ENCODE measurements around the gene MICU1.
"Not testable (repeated sequence)": the region's sequence is repeated elsewhere in the genome, so short reads cannot be mapped to it uniquely, and the experiment has no call there.

The MICU1 gene

GRCh38 chr10:72625608-72626443 is at the start of gene MICU1:
Gene MICU1 (minus strand): TSS chr10:72626079. CDS start chr10:72566793, 59,286 bp downstream.
- peak; percentile 95 to 99 (median 97) for DNase-seq
- intact Hi-C loops (cut with DNase I), result no loop called here

- DNase-seq; intact Hi-C loops (cut with DNase I): not testable (repeated sequence)
Observed at GRCh38 chr10:72674174-72674573, 48.3 kb upstream of the MICU1 start.

GRCh38 chr10:72673280-72673679 is 47.4 kb upstream of the MICU1 start:
- intact Hi-C loops (cut with DNase I), result no loop called here
- no peak for DNase-seq

GRCh38 chr10:72667207-72667864 is 41.5 kb upstream of the MICU1 start:
- intact Hi-C loops (cut with DNase I), result no loop called here
- no peak for DNase-seq

GRCh38 chr10:72665925-72666324 is 40.0 kb upstream of the MICU1 start:
- no peak for DNase-seq
- intact Hi-C loops (cut with DNase I), result no loop called here

GRCh38 chr10:72663971-72664370 is 38.1 kb upstream of the MICU1 start:
- no peak for DNase-seq
- intact Hi-C loops (cut with DNase I), result no loop called here

GRCh38 chr10:72661431-72661830 is 35.6 kb upstream of the MICU1 start:
- intact Hi-C loops (cut with DNase I), result no loop called here
- no peak for DNase-seq

GRCh38 chr10:72660220-72660619 is 34.3 kb upstream of the MICU1 start:
- intact Hi-C loops (cut with DNase I), result no loop called here
- DNase-seq, result no peak

- intact Hi-C loops (cut with DNase I), result no loop called here
- DNase-seq, result no peak
Observed at GRCh38 chr10:72659694-72660093, 33.8 kb upstream of the MICU1 start.

- intact Hi-C loops (cut with DNase I), result no loop called here
- DNase-seq, result no peak
Observed at GRCh38 chr10:72658696-72659400, 33.0 kb upstream of the MICU1 start.

- intact Hi-C loops (cut with DNase I), result no loop called here
- no peak for DNase-seq
Observed at GRCh38 chr10:72654720-72655119, 28.8 kb upstream of the MICU1 start.

GRCh38 chr10:72653383-72654096 is 27.7 kb upstream of the MICU1 start:
- DNase-seq, result no peak
- intact Hi-C loops (cut with DNase I), result no loop called here

GRCh38 chr10:72649291-72649690 is 23.4 kb upstream of the MICU1 start:
- DNase-seq, result no peak
- intact Hi-C loops (cut with DNase I), result no loop called here

GRCh38 chr10:72648301-72648700 is 22.4 kb upstream of the MICU1 start:
- no peak for DNase-seq
- intact Hi-C loops (cut with DNase I), result no loop called here

- DNase-seq; intact Hi-C loops (cut with DNase I): not testable (repeated sequence)
Observed at GRCh38 chr10:72646971-72647370, 21.1 kb upstream of the MICU1 start.

- intact Hi-C loops (cut with DNase I), result no loop called here
- no peak for DNase-seq
Observed at GRCh38 chr10:72645263-72645858, 19.5 kb upstream of the MICU1 start.

- intact Hi-C loops (cut with DNase I), result no loop called here
- DNase-seq, result no peak
Observed at GRCh38 chr10:72642318-72642717, 16.4 kb upstream of the MICU1 start.

GRCh38 chr10:72639441-72639873 is 13.6 kb upstream of the MICU1 start:
- no peak for DNase-seq
- intact Hi-C loops (cut with DNase I), result no loop called here

Data from head of caudate nucleus (tissue), 42 donors.